Measurements from ENCODE around the gene AGMO.

AGMO gene

GRCh38 chr7:15204421-15204820 lies 357.4 kb downstream of the AGMO start:
- no peak for DNase-seq

- DNase-seq, result no peak
These were observed 362.3 kb downstream of the AGMO start for GRCh38 chr7:15199482-15199881.

- DNase-seq, result no peak
These were observed 364.5 kb downstream of the AGMO start for GRCh38 chr7:15197042-15197977.

GRCh38 chr7:15178065-15178464 lies 383.8 kb downstream of the AGMO start:
- no peak for DNase-seq

GRCh38 chr7:15176089-15176488 lies 385.7 kb downstream of the AGMO start:
- no peak for DNase-seq

- no peak for DNase-seq
These were observed 386.7 kb downstream of the AGMO start for GRCh38 chr7:15175152-15175551.

- no peak for DNase-seq
These were observed 387.3 kb downstream of the AGMO start for GRCh38 chr7:15174485-15174884.

GRCh38 chr7:15168489-15168888 lies 393.3 kb downstream of the AGMO start:
- DNase-seq, result no peak

- no peak for DNase-seq
These were observed 393.9 kb downstream of the AGMO start for GRCh38 chr7:15167912-15168311.

GRCh38 chr7:15166620-15167019 lies 395.2 kb downstream of the AGMO start:
- DNase-seq, result no peak

- no peak for DNase-seq
These were observed 402.6 kb downstream of the AGMO start for GRCh38 chr7:15159261-15159660.

- DNase-seq, result no peak
These were observed 403.5 kb downstream of the AGMO start for GRCh38 chr7:15158141-15158810.

All from activated CD4-positive, CD25-positive, alpha-beta regulatory T cell treated with anti-CD3 and anti-CD28 coated beads, Interleukin-2, amount 50 U/mL, for 72 hours (primary cell).